Keratinocyte (primary cell): ENCODE data around the gene COL20A1.

Experiments used
- CTCF ChIP-seq, 3 experiments: IDR thresholded peaks in 1 of 3; conservative IDR thresholded peaks in 1 of 3; optimal IDR thresholded peaks in 1 of 3; 2 replicates in 2 of 3; 3 replicates in 1 of 3; pipeline versions ENCODE3 to v1.5.1; 2011; ENCODE audit warnings: low read length in 3 of 3, mild to moderate bottlenecking in 3 of 3, moderate library complexity in 2 of 3, control low read depth in 1 of 3, inconsistent platforms in 1 of 3; ENCODE audit not compliant: insufficient read depth in 2 of 3; ENCODE audit errors: extremely low read depth in 1 of 3
- EZH2 ChIP-seq: IDR thresholded peaks from one replicate; pipeline ENCODE4 v1.6.1; 2012; ENCODE audit warnings: inconsistent platforms, mild to moderate bottlenecking, low read length, moderate library complexity

GRCh38 chr20:63331741-63332400 is 38.9 kb downstream of the COL20A1 start:
- no peak for TF ChIP-seq CTCF (optimal IDR thresholded peaks at IDR 0.05 in 1 of 3, IDR thresholded peaks at IDR 0.05 in 1 of 3, conservative IDR thresholded peaks at IDR 0.05 in 1 of 3; ENCODE audit: extremely low read depth in 1 of 3, insufficient read depth in 2 of 3, low read length in 3 of 3)
- no peak for TF ChIP-seq EZH2
